SK-N-MC (cell line): ENCODE measurements around the gene NLRP9.
"Not testable (repeated sequence)": the region's sequence is repeated elsewhere in the genome, so short reads cannot be mapped to it uniquely, and the experiment has no call there.

Experiments used
- EZH2 ChIP-seq: fragments of 200-600 bp; sonication (generic); IDR thresholded peaks from one replicate; pipeline ENCODE4 v1.6.1; 2017; ENCODE audit warnings: antibody characterized with exemption
- FOXP2 ChIP-seq: optimal IDR thresholded peaks from 2 replicates; pipeline ENCODE3; 2011; ENCODE audit warnings: mild to moderate bottlenecking, moderate library complexity; ENCODE audit not compliant: insufficient read depth; ENCODE audit errors: extremely low read length, control extremely low read depth
- POLR2AphosphoS5 ChIP-seq: IDR thresholded peaks from 2 replicates; pipeline ENCODE4 v1.6.1; 2012; ENCODE audit warnings: mild to moderate bottlenecking, low read depth, low read length, borderline replicate concordance

DNA sequence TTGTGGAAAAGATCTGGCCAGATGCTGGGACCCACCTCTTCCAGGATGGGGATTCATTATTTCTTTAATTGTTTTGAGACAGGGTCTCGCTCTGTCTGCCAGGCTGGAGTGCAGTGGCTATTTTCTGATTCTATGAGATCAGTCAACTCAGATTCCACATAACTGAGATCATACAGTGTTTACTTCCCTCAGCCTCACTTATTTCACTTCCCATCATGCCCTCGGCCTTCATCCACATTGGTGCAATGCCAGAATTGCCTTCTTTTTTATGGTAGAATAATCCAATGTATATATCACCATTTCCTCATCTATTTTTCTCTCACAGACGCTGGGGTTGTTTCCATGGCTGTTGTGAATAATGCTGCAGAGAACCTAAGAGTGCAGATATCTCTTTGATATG, 31.4 kb upstream of the NLRP9 start:
- not testable (repeated sequence) for TF ChIP-seq EZH2, POLR2AphosphoS5, FOXP2
